SK-N-SH (cell line): Measurements from ENCODE around the gene OLFM1.
"Not testable (repeated sequence)": the region's sequence is repeated elsewhere in the genome, so short reads cannot be mapped to it uniquely, and the experiment has no call there.

Source experiments
- MAX ChIP-seq: IDR thresholded peaks from 2 replicates; pipeline ENCODE4 v1.4.0; 2012; ENCODE audit warnings: low read depth
- PBX3 ChIP-seq: IDR thresholded peaks from 2 replicates; pipeline ENCODE4; 2012
- POLR2AphosphoS5 ChIP-seq: IDR thresholded peaks from 2 replicates; pipeline ENCODE4 v1.6.1; 2012; ENCODE audit warnings: low read depth, low read length
- RAD21 ChIP-seq: IDR thresholded peaks from 2 replicates; pipeline ENCODE4 v1.6.1; 2012; ENCODE audit warnings: mild to moderate bottlenecking, low read length
- RFX5 ChIP-seq: IDR thresholded peaks from 2 replicates; pipeline ENCODE4 v1.6.1; 2012; ENCODE audit warnings: mild to moderate bottlenecking, improper control_type of control experiment, low read length
- RXRA ChIP-seq: IDR thresholded peaks from 2 replicates; pipeline ENCODE4 v1.4.0; 2012; ENCODE audit warnings: low read depth, mild to moderate bottlenecking, borderline replicate concordance
- SMC3 ChIP-seq: IDR thresholded peaks from 2 replicates; pipeline ENCODE4 v1.6.1; 2012; ENCODE audit warnings: low read depth, low read length, improper control_type of control experiment
- TAF1 ChIP-seq: IDR thresholded peaks from 2 replicates; pipeline ENCODE4 v1.6.1; 2012; ENCODE audit warnings: low read depth, mild to moderate bottlenecking, low read length, moderate library complexity, borderline replicate concordance
- TF ChIP-seq, protein P1 (sequence below): fragments of 200-600 bp; sonication (generic); IDR thresholded peaks from 2 replicates; pipeline ENCODE4 v1.6.1; 2017; ENCODE audit warnings: antibody characterized with exemption, mild to moderate bottlenecking, moderate library complexity
- TF ChIP-seq, protein P2 (sequence below): IDR thresholded peaks from 2 replicates; pipeline ENCODE4 v1.6.1; 2012; ENCODE audit warnings: mild to moderate bottlenecking, low read depth, low read length, moderate library complexity

DNA sequence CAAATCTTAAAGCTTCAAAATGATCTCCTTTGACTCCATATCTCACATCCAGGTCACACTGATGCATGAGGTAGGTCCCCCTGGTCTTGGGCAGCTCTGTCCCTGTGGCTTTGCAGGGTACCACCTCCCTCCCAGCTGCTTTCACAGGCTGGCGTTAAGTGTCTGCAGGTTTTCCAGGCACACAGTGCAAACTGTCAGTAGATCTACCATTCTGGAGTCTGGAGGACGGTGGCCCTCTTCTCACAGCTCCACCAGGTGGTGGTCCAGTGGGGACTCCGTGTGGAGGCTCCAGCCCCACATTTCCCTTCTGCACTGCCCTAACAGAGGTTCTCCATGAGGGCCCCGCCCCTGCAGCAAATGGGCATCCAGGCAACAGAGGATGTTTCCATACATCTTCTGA lies 24.0 kb upstream of the OLFM1 start:
- TF ChIP-seq, protein P1, sequence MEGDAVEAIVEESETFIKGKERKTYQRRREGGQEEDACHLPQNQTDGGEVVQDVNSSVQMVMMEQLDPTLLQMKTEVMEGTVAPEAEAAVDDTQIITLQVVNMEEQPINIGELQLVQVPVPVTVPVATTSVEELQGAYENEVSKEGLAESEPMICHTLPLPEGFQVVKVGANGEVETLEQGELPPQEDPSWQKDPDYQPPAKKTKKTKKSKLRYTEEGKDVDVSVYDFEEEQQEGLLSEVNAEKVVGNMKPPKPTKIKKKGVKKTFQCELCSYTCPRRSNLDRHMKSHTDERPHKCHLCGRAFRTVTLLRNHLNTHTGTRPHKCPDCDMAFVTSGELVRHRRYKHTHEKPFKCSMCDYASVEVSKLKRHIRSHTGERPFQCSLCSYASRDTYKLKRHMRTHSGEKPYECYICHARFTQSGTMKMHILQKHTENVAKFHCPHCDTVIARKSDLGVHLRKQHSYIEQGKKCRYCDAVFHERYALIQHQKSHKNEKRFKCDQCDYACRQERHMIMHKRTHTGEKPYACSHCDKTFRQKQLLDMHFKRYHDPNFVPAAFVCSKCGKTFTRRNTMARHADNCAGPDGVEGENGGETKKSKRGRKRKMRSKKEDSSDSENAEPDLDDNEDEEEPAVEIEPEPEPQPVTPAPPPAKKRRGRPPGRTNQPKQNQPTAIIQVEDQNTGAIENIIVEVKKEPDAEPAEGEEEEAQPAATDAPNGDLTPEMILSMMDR = not testable (repeated sequence)
- TF ChIP-seq RAD21, MAX, POLR2AphosphoS5, RXRA, RFX5, PBX3, TAF1, SMC3: not testable (repeated sequence)
- TF ChIP-seq, protein P2, sequence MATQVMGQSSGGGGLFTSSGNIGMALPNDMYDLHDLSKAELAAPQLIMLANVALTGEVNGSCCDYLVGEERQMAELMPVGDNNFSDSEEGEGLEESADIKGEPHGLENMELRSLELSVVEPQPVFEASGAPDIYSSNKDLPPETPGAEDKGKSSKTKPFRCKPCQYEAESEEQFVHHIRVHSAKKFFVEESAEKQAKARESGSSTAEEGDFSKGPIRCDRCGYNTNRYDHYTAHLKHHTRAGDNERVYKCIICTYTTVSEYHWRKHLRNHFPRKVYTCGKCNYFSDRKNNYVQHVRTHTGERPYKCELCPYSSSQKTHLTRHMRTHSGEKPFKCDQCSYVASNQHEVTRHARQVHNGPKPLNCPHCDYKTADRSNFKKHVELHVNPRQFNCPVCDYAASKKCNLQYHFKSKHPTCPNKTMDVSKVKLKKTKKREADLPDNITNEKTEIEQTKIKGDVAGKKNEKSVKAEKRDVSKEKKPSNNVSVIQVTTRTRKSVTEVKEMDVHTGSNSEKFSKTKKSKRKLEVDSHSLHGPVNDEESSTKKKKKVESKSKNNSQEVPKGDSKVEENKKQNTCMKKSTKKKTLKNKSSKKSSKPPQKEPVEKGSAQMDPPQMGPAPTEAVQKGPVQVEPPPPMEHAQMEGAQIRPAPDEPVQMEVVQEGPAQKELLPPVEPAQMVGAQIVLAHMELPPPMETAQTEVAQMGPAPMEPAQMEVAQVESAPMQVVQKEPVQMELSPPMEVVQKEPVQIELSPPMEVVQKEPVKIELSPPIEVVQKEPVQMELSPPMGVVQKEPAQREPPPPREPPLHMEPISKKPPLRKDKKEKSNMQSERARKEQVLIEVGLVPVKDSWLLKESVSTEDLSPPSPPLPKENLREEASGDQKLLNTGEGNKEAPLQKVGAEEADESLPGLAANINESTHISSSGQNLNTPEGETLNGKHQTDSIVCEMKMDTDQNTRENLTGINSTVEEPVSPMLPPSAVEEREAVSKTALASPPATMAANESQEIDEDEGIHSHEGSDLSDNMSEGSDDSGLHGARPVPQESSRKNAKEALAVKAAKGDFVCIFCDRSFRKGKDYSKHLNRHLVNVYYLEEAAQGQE = not testable (repeated sequence)
